HG03095 (cell line): ENCODE results near the gene EDEM1.
"Not testable (repeated sequence)": the region's sequence is repeated elsewhere in the genome, so short reads cannot be mapped to it uniquely, and the experiment has no call there.

Experiments used
- ATAC-seq: cut with Tn5 transposase; IDR thresholded peaks from one replicate; pipeline ENCODE4 v1.9.1; 2021; ENCODE audit warnings: moderate library complexity; ENCODE audit not compliant: unreplicated experiment

The EDEM1 gene

DNA sequence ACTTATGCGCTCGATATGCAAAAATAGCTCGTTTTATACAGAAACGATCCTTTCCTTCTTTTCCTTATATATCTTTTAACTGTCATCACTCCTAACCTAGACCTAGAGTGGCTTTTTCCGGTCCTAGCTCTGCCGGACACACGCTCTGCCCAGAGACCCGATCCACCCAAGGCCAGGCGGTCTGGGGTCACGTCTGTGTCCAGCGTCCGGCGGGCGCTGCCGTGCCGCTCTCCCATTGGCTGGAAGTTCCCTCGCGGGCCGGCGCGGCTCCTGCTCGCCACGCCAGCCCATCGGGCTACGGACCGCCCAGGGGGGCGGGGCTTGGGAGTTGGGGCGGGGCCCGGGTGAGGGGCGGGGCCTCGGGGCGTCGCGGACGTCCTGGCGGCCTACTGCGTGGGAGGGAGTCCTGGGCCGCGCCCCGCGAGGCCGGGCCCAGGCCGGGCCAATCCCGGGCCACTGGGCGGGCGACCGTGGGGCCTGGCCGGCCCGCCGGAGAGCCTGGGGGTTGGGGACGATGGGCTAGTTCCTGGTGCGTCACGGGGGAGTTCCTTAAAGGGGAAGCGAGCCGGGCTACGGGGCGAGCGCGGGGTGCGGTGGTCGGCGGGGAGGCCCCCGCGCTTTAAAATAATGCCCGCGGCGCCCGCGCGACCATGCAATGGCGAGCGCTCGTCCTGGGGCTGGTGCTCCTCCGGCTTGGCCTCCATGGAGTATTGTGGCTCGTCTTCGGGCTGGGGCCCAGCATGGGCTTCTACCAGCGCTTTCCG is at the start of gene EDEM1:
Gene EDEM1 (plus strand): TSS at position 552 of the 764 bp plus-strand sequence. CDS start 99 bp downstream, at position 651.
- peak; percentile 82 for ATAC-seq

GRCh38 chr3:5138214-5138981 is 49.1 kb upstream of the EDEM1 start:
- ATAC-seq: no peak

GRCh38 chr3:5140230-5140621 is 47.3 kb upstream of the EDEM1 start:
- ATAC-seq: peak; percentile 47

- no peak for ATAC-seq
Observed at GRCh38 chr3:5140839-5141238, 46.7 kb upstream of the EDEM1 start.

DNA sequence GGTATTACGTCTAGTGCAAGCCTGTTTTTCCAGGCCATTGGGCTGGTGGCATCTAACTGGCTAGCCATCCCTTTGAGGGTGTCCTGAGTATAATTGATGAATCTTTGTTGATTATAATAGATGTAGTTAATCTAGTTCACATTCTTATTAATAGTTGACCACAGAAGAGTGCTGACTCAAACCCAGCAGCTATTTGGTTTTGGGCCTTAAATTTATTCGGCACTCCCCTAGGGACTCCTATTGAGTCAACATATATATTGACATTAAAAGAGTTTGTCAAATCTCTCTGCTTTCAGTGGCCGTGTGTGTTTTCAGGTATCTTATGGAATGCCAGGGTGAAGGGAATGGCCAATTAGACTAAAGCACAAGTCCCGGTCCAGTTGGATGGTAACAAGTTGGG is 45.7 kb upstream of the EDEM1 start:
- no peak for ATAC-seq

DNA sequence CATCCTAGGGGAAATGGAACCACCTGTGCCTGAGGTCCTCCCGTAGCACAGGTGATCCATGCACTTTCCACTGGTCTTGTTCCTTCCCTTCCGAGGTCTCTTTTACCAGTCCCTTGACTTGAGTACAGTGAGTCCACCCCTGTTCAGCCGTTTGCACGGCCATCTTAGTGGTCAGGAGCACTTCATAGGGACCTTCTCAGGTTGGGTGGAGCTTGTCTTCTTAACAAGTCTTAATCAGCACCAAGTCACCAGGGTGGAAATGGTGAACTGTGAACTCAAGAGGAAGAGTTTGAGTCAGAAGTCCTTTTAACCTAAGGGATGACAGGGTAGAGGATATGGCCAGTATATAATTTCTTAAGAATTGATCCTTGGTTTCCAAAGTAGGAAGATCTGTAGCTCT is 44.0 kb upstream of the EDEM1 start:
- ATAC-seq: no peak

- ATAC-seq: no peak
Observed at GRCh38 chr3:5144316-5144994, 43.1 kb upstream of the EDEM1 start.

DNA sequence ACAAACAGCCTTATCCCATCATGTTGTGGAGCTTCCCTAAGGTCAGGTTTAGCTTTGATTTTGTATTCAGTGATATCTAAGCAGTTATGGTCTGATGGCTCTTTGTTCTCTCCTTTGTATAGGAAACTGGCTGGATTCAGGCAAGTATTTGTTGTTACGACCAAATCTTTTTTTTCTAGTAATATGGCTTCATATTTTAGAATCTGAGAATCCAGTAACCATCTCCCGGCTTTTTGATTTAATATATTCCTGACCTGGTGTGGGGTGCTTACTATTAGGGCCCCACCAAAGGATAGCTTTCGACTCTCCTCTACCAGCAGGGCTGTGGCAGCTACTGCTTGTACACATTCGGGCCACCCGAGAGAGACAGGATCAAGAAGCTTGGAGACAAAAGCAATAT is 42.4 kb upstream of the EDEM1 start:
- no peak for ATAC-seq

DNA sequence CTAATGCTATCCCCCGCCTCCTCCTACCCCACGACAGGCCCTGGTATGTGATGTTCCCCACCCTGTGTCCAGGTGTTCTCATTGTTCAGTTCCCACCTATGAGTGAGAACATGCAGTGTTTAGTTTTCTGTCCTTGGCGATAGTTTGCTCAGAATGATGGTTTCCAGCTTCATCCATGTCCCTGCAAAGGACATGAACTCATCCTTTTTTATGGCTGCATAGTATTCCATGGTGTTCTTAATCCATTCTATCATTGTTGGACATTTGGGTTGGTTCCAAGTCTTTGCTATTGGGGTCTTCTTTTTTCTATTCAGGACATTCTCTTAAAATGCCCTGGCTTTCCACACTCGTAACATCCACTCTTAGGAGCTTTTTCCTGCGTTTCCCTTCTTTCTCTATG is 40.4 kb upstream of the EDEM1 start:
- not testable (repeated sequence) for ATAC-seq

DNA sequence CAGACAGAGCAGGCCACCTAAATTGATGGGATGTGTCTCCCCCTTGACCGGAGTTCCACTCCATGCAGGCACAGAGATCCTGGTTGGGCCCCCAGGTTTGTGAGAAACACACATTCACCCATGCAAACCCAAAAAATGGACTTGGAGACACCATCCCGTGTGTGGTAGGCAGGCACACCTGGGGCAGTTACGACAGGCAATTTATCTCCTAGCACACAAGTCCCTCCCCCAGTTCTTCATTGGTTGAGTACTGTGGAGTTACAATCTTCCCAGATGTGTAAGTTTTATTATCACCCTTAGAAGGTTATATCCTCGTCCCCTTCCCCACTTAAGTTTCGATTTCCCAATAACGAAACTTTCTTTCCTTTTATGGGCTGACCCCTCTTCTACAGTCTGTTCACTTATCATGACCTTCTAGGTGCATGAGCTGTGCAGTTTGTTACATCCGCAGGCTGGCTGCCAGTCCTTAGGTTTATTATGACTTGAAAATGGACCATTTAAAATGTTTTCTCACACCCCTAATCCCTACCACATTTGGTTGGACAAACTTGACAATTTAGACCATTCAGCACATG is 38.1 kb upstream of the EDEM1 start:
- ATAC-seq: no peak

- no peak for ATAC-seq
Observed at GRCh38 chr3:5151586-5151985, 35.9 kb upstream of the EDEM1 start.

DNA sequence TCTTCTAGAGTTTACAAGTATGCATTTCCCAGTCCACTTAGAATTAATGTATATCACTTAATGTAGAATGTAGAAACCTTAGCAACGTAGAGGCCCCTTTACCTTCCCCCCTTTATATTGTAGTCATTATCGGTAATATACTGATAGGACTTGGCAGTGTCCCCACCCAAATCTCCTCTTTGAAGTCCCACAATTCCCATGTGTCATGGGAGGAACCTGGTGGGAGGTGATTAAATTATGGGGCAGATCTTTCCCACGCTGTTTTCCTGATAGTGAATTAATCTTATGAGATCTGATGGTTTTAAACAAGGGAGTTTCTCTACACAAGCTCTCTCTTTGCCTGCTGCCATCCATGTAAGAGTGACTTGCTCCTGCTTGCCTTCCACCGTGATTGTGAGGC is 34.4 kb upstream of the EDEM1 start:
- ATAC-seq: no peak

GRCh38 chr3:5155241-5155640 is 32.3 kb upstream of the EDEM1 start:
- ATAC-seq: no peak

GRCh38 chr3:5160321-5160720 is 27.2 kb upstream of the EDEM1 start:
- ATAC-seq: no peak

GRCh38 chr3:5160940-5161858 is 26.3 kb upstream of the EDEM1 start:
- no peak for ATAC-seq

DNA sequence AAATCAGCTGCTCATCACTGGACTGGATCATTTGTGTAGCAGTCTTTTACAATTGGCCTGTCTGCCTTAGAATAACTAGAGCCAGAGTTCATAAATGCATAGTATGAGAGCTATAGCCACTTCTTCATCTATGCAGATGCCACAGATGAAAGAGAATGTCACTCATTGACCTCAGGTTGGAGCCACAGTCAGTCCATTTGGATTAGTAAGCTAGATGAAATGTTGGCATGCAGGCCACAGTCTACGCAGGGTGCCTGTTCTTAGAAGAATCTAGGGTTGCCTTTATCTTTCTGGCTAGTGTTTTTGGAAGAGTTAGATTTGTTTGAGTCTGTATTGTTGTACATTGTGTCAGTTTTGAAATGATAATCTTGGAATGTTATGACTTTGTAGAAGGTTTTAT is 25.4 kb upstream of the EDEM1 start:
- ATAC-seq: no peak

DNA sequence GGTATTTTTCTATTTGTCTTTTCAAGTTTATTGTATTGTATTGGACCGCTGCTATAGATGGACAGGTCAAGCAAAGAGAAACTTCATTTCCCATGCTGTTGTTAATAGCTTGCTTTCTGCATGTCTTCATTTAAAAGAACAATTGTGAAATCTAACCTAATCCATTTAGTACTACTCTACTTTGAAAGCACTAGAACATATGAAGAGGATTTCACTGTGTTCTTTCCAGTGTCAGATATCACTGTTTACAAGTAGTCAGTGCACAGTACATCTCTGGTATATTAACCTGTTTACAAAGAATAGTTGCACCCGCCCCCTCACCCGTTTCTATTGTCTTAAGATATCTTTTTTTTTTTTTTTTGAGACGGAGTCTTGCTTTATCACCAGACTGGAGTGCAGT is 21.8 kb upstream of the EDEM1 start:
- no peak for ATAC-seq

DNA sequence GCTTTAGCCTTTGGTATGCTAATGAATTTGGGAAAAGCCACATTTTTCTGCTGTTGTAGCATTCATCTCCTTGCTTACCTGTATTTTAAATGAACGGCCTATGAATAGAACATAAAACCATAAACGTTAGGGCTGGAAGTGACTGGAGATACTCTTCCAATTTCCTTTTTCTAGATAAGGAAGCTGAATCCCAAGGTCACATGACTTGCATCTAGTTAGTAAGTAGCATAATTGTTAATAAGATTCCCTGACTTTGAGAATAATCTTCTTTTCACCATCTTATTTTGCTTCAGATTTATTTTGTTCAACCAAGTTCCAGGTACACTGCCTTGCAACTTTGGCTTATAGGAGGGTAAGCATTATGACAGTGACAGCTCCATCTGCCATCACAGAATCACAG is 20.7 kb upstream of the EDEM1 start:
- ATAC-seq: no peak

- no peak for ATAC-seq
Observed at GRCh38 chr3:5168110-5168509, 19.4 kb upstream of the EDEM1 start.

GRCh38 chr3:5169807-5170206 is 17.7 kb upstream of the EDEM1 start:
- no peak for ATAC-seq
